Nephron (organoid): ENCODE measurements around the gene CTNNA3.
"Not testable (repeated sequence)": the region's sequence is repeated elsewhere in the genome, so short reads cannot be mapped to it uniquely, and the experiment has no call there.

Experiments used
- H3K27ac Mint-ChIP-seq, 3 experiments: 2 replicates each; pipeline ENCODE4 v1.8.0; 2020; ENCODE audit warnings: mixed read lengths in 3 of 3, mild to moderate bottlenecking in 2 of 3, moderate library complexity in 1 of 3
- H3K27me3 Mint-ChIP-seq: 2 replicates; pipeline ENCODE4 v1.8.0; 2021; ENCODE audit warnings: low read depth, mild to moderate bottlenecking, moderate library complexity, mixed read lengths
- H3K36me3 Mint-ChIP-seq: 2 replicates; pipeline ENCODE4 v1.8.0; 2020; ENCODE audit warnings: low read depth, mixed read lengths
- H3K4me1 Mint-ChIP-seq: 2 replicates; pipeline ENCODE4 v1.8.0; 2020; ENCODE audit warnings: mixed read lengths
- H3K4me3 Mint-ChIP-seq, 3 experiments: 2 replicates each; pipeline ENCODE4 v1.8.0; 2020; ENCODE audit warnings: mild to moderate bottlenecking in 3 of 3, mixed read lengths in 3 of 3, moderate library complexity in 2 of 3
- H3K9me3 Mint-ChIP-seq: 2 replicates; pipeline ENCODE4 v1.8.0; 2020; ENCODE audit warnings: mixed read lengths
- TF ChIP-seq, protein P1 (sequence below), 3 experiments: fragments of 200-600 bp; sonication (generic); IDR thresholded peaks; one replicate each; pipeline ENCODE4 v1.5.0; 2021; ENCODE audit warnings: antibody characterized with exemption in 3 of 3; ENCODE audit not compliant: unreplicated experiment in 3 of 3

Gene CTNNA3

DNA sequence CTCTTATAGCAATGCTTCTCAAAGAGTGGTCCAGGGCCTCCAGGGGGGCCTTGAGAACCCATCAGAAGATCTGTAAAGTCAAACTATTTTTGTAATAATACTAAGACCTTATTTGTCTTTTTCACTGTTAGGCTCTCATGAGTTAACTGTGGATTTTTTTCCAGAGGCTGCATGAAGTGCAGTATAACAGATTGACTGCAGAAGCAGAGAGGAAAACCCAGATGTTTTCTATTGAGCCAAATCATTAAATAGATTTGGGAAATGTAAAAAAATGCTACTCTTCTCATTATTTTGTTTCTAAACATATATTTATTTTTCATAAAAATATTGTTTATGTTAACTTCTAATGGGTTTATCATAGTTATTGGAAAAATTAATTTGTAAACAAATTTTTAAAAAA lies 1359.2 kb downstream of the CTNNA3 start:
- no peaks in the 10 kb centered on the region for H3K4me1 Mint-ChIP-seq
- no peaks in the 10 kb centered on the region for H3K36me3 Mint-ChIP-seq
- TF ChIP-seq, protein P1, sequence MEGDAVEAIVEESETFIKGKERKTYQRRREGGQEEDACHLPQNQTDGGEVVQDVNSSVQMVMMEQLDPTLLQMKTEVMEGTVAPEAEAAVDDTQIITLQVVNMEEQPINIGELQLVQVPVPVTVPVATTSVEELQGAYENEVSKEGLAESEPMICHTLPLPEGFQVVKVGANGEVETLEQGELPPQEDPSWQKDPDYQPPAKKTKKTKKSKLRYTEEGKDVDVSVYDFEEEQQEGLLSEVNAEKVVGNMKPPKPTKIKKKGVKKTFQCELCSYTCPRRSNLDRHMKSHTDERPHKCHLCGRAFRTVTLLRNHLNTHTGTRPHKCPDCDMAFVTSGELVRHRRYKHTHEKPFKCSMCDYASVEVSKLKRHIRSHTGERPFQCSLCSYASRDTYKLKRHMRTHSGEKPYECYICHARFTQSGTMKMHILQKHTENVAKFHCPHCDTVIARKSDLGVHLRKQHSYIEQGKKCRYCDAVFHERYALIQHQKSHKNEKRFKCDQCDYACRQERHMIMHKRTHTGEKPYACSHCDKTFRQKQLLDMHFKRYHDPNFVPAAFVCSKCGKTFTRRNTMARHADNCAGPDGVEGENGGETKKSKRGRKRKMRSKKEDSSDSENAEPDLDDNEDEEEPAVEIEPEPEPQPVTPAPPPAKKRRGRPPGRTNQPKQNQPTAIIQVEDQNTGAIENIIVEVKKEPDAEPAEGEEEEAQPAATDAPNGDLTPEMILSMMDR (IDR thresholded peaks at IDR 0.05; ENCODE audit: unreplicated experiment in 3 of 3): no peak
- H3K27ac Mint-ChIP-seq: no peak overlapping the region
- H3K27me3 Mint-ChIP-seq: no peaks in the 10 kb centered on the region
- H3K9me3 Mint-ChIP-seq: peaks cover 25% of the 10 kb centered on the region
- no peak overlapping the region for H3K4me3 Mint-ChIP-seq

DNA sequence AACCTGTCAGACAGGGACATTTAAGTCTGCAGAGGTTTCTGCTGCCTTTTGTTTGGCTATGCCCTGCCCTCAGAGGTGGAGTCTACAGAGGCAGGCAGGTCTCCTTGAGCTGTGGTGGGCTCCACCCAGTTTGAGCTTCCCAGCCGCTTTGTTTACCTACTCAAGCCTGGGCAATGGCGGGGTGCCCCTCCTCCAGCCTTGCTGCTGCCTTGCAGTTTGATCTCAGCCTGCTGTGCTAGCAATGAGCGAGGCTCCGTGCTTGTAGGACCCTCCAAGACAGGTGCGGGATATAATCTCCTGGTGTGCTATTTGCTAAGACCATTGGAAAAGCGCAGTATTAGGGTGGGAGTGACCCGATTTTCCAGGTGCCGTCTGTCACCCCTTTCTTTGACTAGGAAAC lies 1360.2 kb downstream of the CTNNA3 start:
- not testable (repeated sequence) for H3K4me1 Mint-ChIP-seq, H3K27ac Mint-ChIP-seq, H3K4me3 Mint-ChIP-seq, H3K36me3 Mint-ChIP-seq, H3K27me3 Mint-ChIP-seq
- peaks cover 25% of the 10 kb centered on the region for H3K9me3 Mint-ChIP-seq

DNA sequence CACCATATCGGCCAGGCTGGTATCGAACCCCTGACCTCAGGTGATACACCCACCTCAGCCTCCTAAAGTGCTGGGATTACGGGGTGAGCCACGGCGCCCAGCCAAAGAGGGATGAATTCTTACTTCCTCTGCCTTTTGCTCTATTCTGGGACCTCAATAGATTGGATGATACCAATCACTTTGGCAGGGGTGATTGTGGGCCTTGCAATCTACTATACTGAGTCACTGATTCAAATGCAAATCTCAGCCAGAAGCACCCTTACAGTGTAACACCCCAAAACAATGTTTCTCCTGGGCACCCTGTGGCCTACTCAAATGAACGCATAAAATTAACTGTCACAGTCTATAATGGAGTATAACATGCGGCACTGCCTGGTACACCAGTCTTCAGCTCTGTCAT lies 1366.8 kb downstream of the CTNNA3 start:
- H3K4me1 Mint-ChIP-seq: no peaks in the 10 kb centered on the region
- H3K27me3 Mint-ChIP-seq: no peaks in the 10 kb centered on the region
- no peaks in the 10 kb centered on the region for H3K36me3 Mint-ChIP-seq
- peaks cover 17% of the 10 kb centered on the region for H3K9me3 Mint-ChIP-seq
- TF ChIP-seq, protein P1 (IDR thresholded peaks at IDR 0.05; ENCODE audit: unreplicated experiment in 3 of 3): no peak
- H3K27ac Mint-ChIP-seq: no peak overlapping the region
- no peak overlapping the region for H3K4me3 Mint-ChIP-seq

DNA sequence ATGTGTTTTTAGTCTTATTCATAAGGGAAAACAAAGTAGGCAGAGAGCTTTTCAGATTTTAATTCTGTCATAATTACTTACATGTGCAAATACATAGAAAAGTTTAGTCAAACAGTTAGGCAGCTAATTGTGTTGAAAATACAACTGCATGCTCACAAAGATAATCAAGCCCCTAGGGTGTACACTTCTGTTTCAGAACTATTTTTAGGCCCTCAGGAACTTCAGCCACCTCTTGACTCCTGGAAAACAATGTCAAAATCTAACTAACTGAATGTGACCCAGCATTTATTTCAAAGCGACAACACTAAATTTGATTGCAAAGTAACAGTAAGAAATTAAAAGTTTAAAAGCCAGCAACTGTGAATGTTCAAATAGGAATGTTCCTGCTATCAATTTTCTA lies 1369.1 kb downstream of the CTNNA3 start:
- no peaks in the 10 kb centered on the region for H3K27me3 Mint-ChIP-seq
- TF ChIP-seq, protein P1 (IDR thresholded peaks at IDR 0.05; ENCODE audit: unreplicated experiment in 3 of 3): no peak

DNA sequence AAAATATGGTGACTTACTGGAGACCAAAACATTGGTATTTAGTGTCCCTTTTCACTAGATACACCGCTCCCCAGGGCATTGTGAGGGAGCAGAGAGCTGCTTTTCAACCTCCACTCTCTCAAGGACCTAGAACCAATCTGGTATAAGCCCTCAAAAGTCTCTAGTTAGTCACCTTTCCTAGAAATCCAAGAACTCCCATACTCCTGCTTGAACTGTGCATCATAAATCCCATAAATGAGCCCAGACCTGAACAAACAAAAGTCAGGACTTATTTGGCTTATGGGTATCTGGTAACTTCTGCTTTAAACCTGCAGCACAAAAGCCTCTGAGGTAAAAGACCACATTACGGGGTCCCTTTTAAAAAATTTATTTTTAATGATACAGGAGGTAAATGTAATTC lies 1373.2 kb downstream of the CTNNA3 start:
- no peaks in the 10 kb centered on the region for H3K27me3 Mint-ChIP-seq
- TF ChIP-seq, protein P1 (IDR thresholded peaks at IDR 0.05; ENCODE audit: unreplicated experiment in 3 of 3): no peak
- H3K36me3 Mint-ChIP-seq: no peaks in the 10 kb centered on the region
- H3K9me3 Mint-ChIP-seq: no peaks in the 10 kb centered on the region
- H3K4me3 Mint-ChIP-seq: no peak overlapping the region
- H3K4me1 Mint-ChIP-seq: peaks cover 15% of the 10 kb centered on the region
- peak overlapping the region in 2 of 3 experiments; percentile 51 to 74 for H3K27ac Mint-ChIP-seq

More for the DNA sequence above, 1369.1 kb downstream of the CTNNA3 start:
- Mint-ChIP-seq H3K9me3 (peaks cover 2% of the 10 kb centered on the region), H3K4me1 (peaks cover 11% of the 10 kb centered on the region), H3K27ac (no peak overlapping the region), H3K4me3 (no peak overlapping the region), H3K36me3 (no peaks in the 10 kb centered on the region)

DNA sequence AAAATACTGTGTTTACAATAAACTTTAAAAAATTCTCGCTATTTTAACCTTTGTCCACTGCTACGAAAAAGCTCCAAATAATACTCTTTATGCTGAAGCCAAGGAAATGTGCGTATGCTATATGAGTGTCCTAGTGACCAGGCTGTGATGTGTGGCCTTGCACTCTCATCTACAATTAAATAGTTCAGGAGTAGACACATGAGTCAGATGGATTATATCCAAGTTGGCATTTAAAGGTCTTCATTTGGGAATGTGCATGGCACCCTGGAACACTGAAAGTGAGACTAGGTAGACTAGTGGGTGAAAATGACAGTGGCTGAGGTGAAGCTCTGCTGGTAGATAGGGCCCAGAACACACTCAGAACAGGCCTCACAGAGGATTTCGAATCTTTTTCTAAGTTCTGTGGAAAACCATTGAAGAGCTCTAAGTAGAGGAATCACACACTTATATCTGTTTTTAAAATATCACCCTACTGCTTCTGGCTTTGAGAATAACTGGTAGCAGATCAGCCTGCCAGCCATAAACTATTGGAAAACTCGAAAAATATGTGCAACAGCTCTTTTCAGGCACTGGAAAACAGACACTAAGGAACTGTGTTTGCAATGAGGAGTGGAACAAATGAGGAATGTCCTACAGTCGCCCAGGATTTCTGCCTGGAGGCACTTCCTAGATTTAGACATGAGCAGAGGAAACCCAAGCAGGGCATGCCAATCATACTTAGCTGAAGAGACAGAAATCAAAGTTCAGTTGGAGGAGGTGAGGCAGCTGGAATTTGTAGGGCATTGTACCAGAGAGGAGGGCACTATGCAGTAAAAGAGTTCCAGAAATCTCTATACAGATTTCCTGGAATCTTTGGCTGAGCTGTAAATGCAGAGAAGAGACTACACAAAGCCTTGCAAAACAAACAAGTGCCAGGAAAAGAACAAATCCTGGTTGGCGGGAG lies 1374.0 kb downstream of the CTNNA3 start:
- peaks cover 15% of the 10 kb centered on the region for H3K4me1 Mint-ChIP-seq
- H3K9me3 Mint-ChIP-seq: no peaks in the 10 kb centered on the region
- TF ChIP-seq, protein P1 (IDR thresholded peaks at IDR 0.05; ENCODE audit: unreplicated experiment in 3 of 3): no peak
- no peaks in the 10 kb centered on the region for H3K27me3 Mint-ChIP-seq
- H3K4me3 Mint-ChIP-seq: no peak overlapping the region
- H3K27ac Mint-ChIP-seq: peak overlapping the region; percentile 51 to 74 (median 68)
- H3K36me3 Mint-ChIP-seq: no peaks in the 10 kb centered on the region
